Astrocyte (in vitro differentiated cells and primary cell): ENCODE results near the gene DNAH1. TPM values are rescaled to one million over a fixed set of nuclear protein-coding genes. Genes with fewer than 3 reads are reported as not detected.

Source experiments
- DNase-seq: peaks from one replicate; pipeline ENCODE4 v3.0.0-alpha.2; 2010; ENCODE audit warnings: low read depth
- FAIRE-seq: peaks from 2 replicates; lab custom pipeline; 2011; peaks lifted over from hg19 to GRCh38; lab: Jason Lieb, UNC
- H2AFZ ChIP-seq: 2 replicates; pipeline ENCODE4 v1.6.0; 2012; ENCODE audit warnings: low read depth, low read length, inconsistent platforms
- H3K27ac ChIP-seq: 2 replicates; pipeline ENCODE4 v1.5.1; 2011; ENCODE audit warnings: low read depth, low read length, inconsistent platforms
- H3K27me3 ChIP-seq: 2 replicates; pipeline ENCODE4 v1.6.0; 2011; ENCODE audit warnings: low read length, inconsistent platforms; ENCODE audit not compliant: insufficient read depth
- H3K36me3 ChIP-seq: 2 replicates; pipeline ENCODE4 v1.5.1; 2011; ENCODE audit warnings: low read length, inconsistent platforms; ENCODE audit not compliant: insufficient read depth
- H3K4me1 ChIP-seq: 2 replicates; pipeline ENCODE4 v1.5.1; 2011; ENCODE audit warnings: low read length, inconsistent platforms; ENCODE audit not compliant: insufficient read depth
- H3K4me2 ChIP-seq: 2 replicates; pipeline ENCODE4 v1.6.0; 2012; ENCODE audit warnings: low read length, inconsistent platforms
- H3K4me3 ChIP-seq: 2 replicates; pipeline ENCODE4 v1.5.1; 2011; ENCODE audit warnings: low read depth, mild to moderate bottlenecking, low read length, inconsistent platforms; ENCODE audit not compliant: insufficient read depth
- H3K79me2 ChIP-seq: 2 replicates; pipeline ENCODE4 v1.6.0; 2012; ENCODE audit warnings: mild to moderate bottlenecking, low read length, inconsistent platforms; ENCODE audit not compliant: insufficient read depth
- H3K9ac ChIP-seq: 2 replicates; pipeline ENCODE4 v1.6.0; 2012; ENCODE audit warnings: mild to moderate bottlenecking, low read length, inconsistent platforms
- H3K9me3 ChIP-seq: 2 replicates; pipeline ENCODE4 v1.5.1; 2012; ENCODE audit warnings: low read depth, mild to moderate bottlenecking, low read length, inconsistent platforms; ENCODE audit not compliant: insufficient read depth
- H4K20me1 ChIP-seq: 2 replicates; pipeline ENCODE4 v1.6.0; 2012; ENCODE audit warnings: low read length, inconsistent platforms; ENCODE audit not compliant: insufficient read depth
- H3K27ac Mint-ChIP-seq: one replicate; pipeline ENCODE4 v1.8.0; 2021; ENCODE audit warnings: mild to moderate bottlenecking, mixed read lengths; ENCODE audit not compliant: unreplicated experiment
- H3K27me3 Mint-ChIP-seq: one replicate; pipeline ENCODE4 v1.8.0; 2021; ENCODE audit warnings: low read depth, mixed read lengths; ENCODE audit not compliant: unreplicated experiment
- H3K36me3 Mint-ChIP-seq: one replicate; pipeline ENCODE4 v1.8.0; 2021; ENCODE audit warnings: low read depth, mixed read lengths; ENCODE audit not compliant: unreplicated experiment
- H3K4me1 Mint-ChIP-seq: one replicate; pipeline ENCODE4 v1.8.0; 2021; ENCODE audit warnings: low read depth, mixed read lengths; ENCODE audit not compliant: unreplicated experiment
- H3K4me3 Mint-ChIP-seq: one replicate; pipeline ENCODE4 v1.8.0; 2021; ENCODE audit warnings: mild to moderate bottlenecking, moderate library complexity, mixed read lengths; ENCODE audit not compliant: unreplicated experiment
- H3K9me3 Mint-ChIP-seq: one replicate; pipeline ENCODE4 v1.8.0; 2021; ENCODE audit warnings: mild to moderate bottlenecking, mixed read lengths; ENCODE audit not compliant: unreplicated experiment
- CTCF ChIP-seq: IDR thresholded peaks from 2 replicates; pipeline ENCODE4 v1.5.1; 2011; ENCODE audit warnings: low read depth, mild to moderate bottlenecking, inconsistent platforms, low read length, moderate library complexity; ENCODE audit not compliant: insufficient read depth
- EZH2 ChIP-seq: IDR thresholded peaks from 2 replicates; pipeline ENCODE4 v1.6.1; 2012; ENCODE audit warnings: mild to moderate bottlenecking, low read length, inconsistent platforms; ENCODE audit not compliant: insufficient read depth
- total RNA-seq: library from RNA; stranded (reverse); gene quantifications from 2 replicates; pipeline ENCODE4 v1.2.1, GENCODE V29; 2021

The DNAH1 gene
- total RNA-seq, 1 donor from 2014 or later: 2.3 TPM

- no peak overlapping the region for H2AFZ ChIP-seq
- no peaks in the 10 kb centered on the region for H3K9me3 ChIP-seq
- H3K4me2 ChIP-seq: no peak overlapping the region
- H3K36me3 ChIP-seq: no peaks in the 10 kb centered on the region
- H3K4me1 ChIP-seq: no peaks in the 10 kb centered on the region
- no peaks in the 10 kb centered on the region for H3K27me3 ChIP-seq
- Mint-ChIP-seq H3K4me1 (no peaks in the 10 kb centered on the region), H3K9me3 (no peaks in the 10 kb centered on the region), H3K27me3 (peaks cover 25% of the 10 kb centered on the region), H3K36me3 (peaks cover 3% of the 10 kb centered on the region), H3K27ac (no peak overlapping the region), H3K4me3 (no peak overlapping the region)
- no peak overlapping the region for H3K27ac ChIP-seq
- no peaks in the 10 kb centered on the region for H3K79me2 ChIP-seq
- FAIRE-seq (no peak), DNase-seq (no peak)
- TF ChIP-seq EZH2 (no peak), CTCF (no peak)
- H3K9ac ChIP-seq: no peak overlapping the region
- no peaks in the 10 kb centered on the region for H4K20me1 ChIP-seq
- no peak overlapping the region for H3K4me3 ChIP-seq
Observed at GRCh38 chr3:52443791-52444687, 127.9 kb downstream of the DNAH1 start.

- no peaks in the 10 kb centered on the region for H3K4me1 Mint-ChIP-seq
- Histone ChIP-seq H4K20me1 (no peaks in the 10 kb centered on the region), H3K27me3 (no peaks in the 10 kb centered on the region), H3K4me3 (no peak within 1 kb of the TSS), H3K36me3 (no peaks in the 10 kb centered on the region), H3K27ac (no peak within 1 kb of the TSS), H3K9me3 (no peaks in the 10 kb centered on the region), H3K4me1 (peaks cover 4% of the 10 kb centered on the region), H3K9ac (no peak within 1 kb of the TSS), H3K4me2 (no peak within 1 kb of the TSS), H2AFZ (peak within 1 kb of the TSS; percentile 47), H3K79me2 (no peaks in the 10 kb centered on the region)
- DNase-seq (no peak), FAIRE-seq (no peak)
- H3K9me3 Mint-ChIP-seq: no peaks in the 10 kb centered on the region
- peaks cover 3% of the 10 kb centered on the region for H3K36me3 Mint-ChIP-seq
- peaks cover 26% of the 10 kb centered on the region for H3K27me3 Mint-ChIP-seq
- H3K4me3 Mint-ChIP-seq: no peak within 1 kb of the TSS
- no peak within 1 kb of the TSS for H3K27ac Mint-ChIP-seq
- no peak for TF ChIP-seq CTCF
- no peak for TF ChIP-seq EZH2
Observed at GRCh38 chr3:52444860-52445793, 129.0 kb downstream of the DNAH1 start, which contains the start of gene SEMA3G. Gene SEMA3G (minus strand): TSS chr3:52445103. CDS start chr3:52445027, 76 bp downstream.
